Astrocyte (in vitro differentiated cells and primary cell): ENCODE data around the gene NLGN1.

Experiments used
- CTCF ChIP-seq: IDR thresholded peaks from 2 replicates; pipeline ENCODE4 v1.5.1; 2011; ENCODE audit warnings: low read depth, mild to moderate bottlenecking, inconsistent platforms, low read length, moderate library complexity; ENCODE audit not compliant: insufficient read depth
- EZH2 ChIP-seq: IDR thresholded peaks from 2 replicates; pipeline ENCODE4 v1.6.1; 2012; ENCODE audit warnings: mild to moderate bottlenecking, low read length, inconsistent platforms; ENCODE audit not compliant: insufficient read depth

- no peak for TF ChIP-seq EZH2
- no peak for TF ChIP-seq CTCF
These were observed 75.7 kb downstream of the NLGN1 start for GRCh38 chr3:173473237-173473636.
